IMR-90 (cell line): ENCODE results near the gene SLC24A3.

Experiments used
- CHD1 ChIP-seq: IDR thresholded peaks from 2 replicates; pipeline ENCODE4 v1.6.1; 2012; ENCODE audit warnings: low read depth, low read length, improper control_type of control experiment
- NFE2L2 ChIP-seq: fragments of 150-350 bp; IDR thresholded peaks from 2 replicates; pipeline ENCODE4 v1.6.1; 2016; ENCODE audit warnings: low read depth, mild to moderate bottlenecking, low read length
- POLR2A ChIP-seq: IDR thresholded peaks from 2 replicates; pipeline ENCODE4 v1.6.1; 2012; ENCODE audit warnings: mild to moderate bottlenecking, low read depth, low read length
- RAD21 ChIP-seq: IDR thresholded peaks from 2 replicates; pipeline ENCODE4 v1.6.1; 2012; ENCODE audit warnings: low read length, improper control_type of control experiment
- TF ChIP-seq, protein P1 (sequence below): conservative IDR thresholded peaks from 2 replicates; pipeline ENCODE4 v1.5.1; 2012; ENCODE audit warnings: mild to moderate bottlenecking, low read depth, low read length, improper control_type of control experiment
- TF ChIP-seq, protein P2 (sequence below): fragments of 150-350 bp; IDR thresholded peaks from 2 replicates; pipeline ENCODE4 v1.6.1; 2017; ENCODE audit warnings: mild to moderate bottlenecking, antibody characterized with exemption, low read length, low read depth

DNA sequence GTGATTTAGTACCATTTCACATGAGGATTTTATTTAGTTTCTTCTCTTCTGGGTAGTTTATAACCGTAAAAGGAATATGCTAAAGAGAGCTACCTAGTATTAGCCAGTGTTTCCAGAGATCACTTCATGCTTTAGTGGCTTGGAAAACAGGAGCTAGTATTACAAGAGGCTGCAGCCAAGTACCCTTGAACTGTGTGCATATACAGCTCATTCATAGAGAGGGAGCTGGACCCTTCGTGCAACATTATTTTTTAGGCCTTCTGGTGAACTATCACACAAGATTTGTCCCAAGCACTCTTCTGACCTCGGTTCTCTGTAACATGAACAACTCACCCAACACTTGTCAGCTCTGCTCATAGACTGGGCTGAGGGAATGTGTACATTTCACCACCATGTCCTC lies 470.7 kb downstream of the SLC24A3 start:
- TF ChIP-seq, protein P1, sequence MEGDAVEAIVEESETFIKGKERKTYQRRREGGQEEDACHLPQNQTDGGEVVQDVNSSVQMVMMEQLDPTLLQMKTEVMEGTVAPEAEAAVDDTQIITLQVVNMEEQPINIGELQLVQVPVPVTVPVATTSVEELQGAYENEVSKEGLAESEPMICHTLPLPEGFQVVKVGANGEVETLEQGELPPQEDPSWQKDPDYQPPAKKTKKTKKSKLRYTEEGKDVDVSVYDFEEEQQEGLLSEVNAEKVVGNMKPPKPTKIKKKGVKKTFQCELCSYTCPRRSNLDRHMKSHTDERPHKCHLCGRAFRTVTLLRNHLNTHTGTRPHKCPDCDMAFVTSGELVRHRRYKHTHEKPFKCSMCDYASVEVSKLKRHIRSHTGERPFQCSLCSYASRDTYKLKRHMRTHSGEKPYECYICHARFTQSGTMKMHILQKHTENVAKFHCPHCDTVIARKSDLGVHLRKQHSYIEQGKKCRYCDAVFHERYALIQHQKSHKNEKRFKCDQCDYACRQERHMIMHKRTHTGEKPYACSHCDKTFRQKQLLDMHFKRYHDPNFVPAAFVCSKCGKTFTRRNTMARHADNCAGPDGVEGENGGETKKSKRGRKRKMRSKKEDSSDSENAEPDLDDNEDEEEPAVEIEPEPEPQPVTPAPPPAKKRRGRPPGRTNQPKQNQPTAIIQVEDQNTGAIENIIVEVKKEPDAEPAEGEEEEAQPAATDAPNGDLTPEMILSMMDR, result no peak
- TF ChIP-seq POLR2A, result no peak
- TF ChIP-seq CHD1, result no peak
- no peak for TF ChIP-seq RAD21
- no peak for TF ChIP-seq NFE2L2
- TF ChIP-seq, protein P2, sequence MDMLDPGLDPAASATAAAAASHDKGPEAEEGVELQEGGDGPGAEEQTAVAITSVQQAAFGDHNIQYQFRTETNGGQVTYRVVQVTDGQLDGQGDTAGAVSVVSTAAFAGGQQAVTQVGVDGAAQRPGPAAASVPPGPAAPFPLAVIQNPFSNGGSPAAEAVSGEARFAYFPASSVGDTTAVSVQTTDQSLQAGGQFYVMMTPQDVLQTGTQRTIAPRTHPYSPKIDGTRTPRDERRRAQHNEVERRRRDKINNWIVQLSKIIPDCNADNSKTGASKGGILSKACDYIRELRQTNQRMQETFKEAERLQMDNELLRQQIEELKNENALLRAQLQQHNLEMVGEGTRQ, result no peak
